Measurements from ENCODE around the gene SUMF1.

- no peak for TF ChIP-seq CTCF (IDR thresholded peaks at IDR 0.05)
- TF ChIP-seq POLR2A (IDR thresholded peaks at IDR 0.05): no peak
Observed at GRCh38 chr3:4375911-4376310, 91.2 kb downstream of the SUMF1 start.
